Ovary (tissue), 3 donors: ENCODE results near the gene TGM2.

Experiments used
- EP300 ChIP-seq: sonication (generic); formaldehyde crosslinking; IDR thresholded peaks from one replicate; pipeline ENCODE4 v1.6.1; 2017; ENCODE audit warnings: antibody characterized with exemption
- POLR2A ChIP-seq: fragments of 450-650 bp; IDR thresholded peaks from one replicate; pipeline ENCODE4 v1.6.1; 2017; ENCODE audit warnings: antibody characterized with exemption, mild to moderate bottlenecking, moderate library complexity
- TF ChIP-seq, protein P1 (sequence below), 3 donors: fragments of 450-650 bp in 2 of 3; fragments of 200-600 bp in 1 of 3; IDR thresholded peaks; one replicate each; pipeline versions ENCODE4 v1.5.1 to v1.8.0; 2016 to 2022; ENCODE audit warnings: antibody characterized with exemption in 3 of 3, mild to moderate bottlenecking in 1 of 3
- donor health status: DM: no; HTN: no; CAD: no.

DNA sequence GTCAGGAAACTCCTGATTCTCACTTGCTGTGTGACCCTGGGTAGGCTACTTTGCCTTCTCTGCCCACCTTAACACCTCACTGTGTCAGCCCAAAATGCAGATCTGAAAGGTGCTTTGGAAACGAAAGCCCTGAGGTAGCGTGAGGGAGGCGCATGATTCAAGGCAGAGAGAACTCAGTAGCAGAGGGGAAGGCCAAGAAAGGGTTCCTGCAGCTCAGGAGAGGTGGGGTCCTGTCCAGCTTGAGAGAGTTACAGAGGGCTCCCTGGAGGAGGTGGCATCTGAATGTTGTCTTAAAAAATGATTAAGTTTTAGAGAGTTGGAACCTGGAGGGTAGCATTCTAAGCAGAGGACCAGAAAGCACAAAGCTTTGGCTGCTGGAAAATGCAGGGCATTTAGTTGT is 13.6 kb downstream of the TGM2 start:
- TF ChIP-seq, protein P1, sequence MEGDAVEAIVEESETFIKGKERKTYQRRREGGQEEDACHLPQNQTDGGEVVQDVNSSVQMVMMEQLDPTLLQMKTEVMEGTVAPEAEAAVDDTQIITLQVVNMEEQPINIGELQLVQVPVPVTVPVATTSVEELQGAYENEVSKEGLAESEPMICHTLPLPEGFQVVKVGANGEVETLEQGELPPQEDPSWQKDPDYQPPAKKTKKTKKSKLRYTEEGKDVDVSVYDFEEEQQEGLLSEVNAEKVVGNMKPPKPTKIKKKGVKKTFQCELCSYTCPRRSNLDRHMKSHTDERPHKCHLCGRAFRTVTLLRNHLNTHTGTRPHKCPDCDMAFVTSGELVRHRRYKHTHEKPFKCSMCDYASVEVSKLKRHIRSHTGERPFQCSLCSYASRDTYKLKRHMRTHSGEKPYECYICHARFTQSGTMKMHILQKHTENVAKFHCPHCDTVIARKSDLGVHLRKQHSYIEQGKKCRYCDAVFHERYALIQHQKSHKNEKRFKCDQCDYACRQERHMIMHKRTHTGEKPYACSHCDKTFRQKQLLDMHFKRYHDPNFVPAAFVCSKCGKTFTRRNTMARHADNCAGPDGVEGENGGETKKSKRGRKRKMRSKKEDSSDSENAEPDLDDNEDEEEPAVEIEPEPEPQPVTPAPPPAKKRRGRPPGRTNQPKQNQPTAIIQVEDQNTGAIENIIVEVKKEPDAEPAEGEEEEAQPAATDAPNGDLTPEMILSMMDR (IDR thresholded peaks at IDR 0.05): no peak
- TF ChIP-seq POLR2A (no peak), EP300 (no peak)
